ENCODE data around the gene HDAC5.

HDAC5 gene

GRCh38 chr17:44170135-44170498 lies 46.7 kb upstream of the HDAC5 start:
- ATAC-seq (ENCODE audit: insufficient read depth, low read depth), result no peak
- H3K4me3 ChIP-seq (ENCODE audit: low read depth in 1 of 2, low read length in 2 of 2), result no peak overlapping the region
- no peaks in the 10 kb centered on the region for H3K4me1 ChIP-seq (ENCODE audit: insufficient read depth, low read length)
- H3K9me3 ChIP-seq (ENCODE audit: insufficient read depth, low read length, severe bottlenecking), result no peaks in the 10 kb centered on the region
- no peak overlapping the region for H3K27ac ChIP-seq (ENCODE audit: low read length)
- H3K4me2 ChIP-seq (ENCODE audit: insufficient read depth, low read length), result no peak overlapping the region
- H2AFZ ChIP-seq (ENCODE audit: low read depth, low read length), result no peak overlapping the region
- 0 out of 2 replicates have a peak, but pooled peaks cover 3% of the 10 kb centered on the region for H4K20me1 ChIP-seq (ENCODE audit: insufficient read depth, low read length)
- H3K27me3 ChIP-seq (ENCODE audit: insufficient read depth, low read length, poor library complexity), result no peaks in the 10 kb centered on the region
- no peaks in the 10 kb centered on the region for H3K36me3 ChIP-seq (ENCODE audit: insufficient read depth, low read length)
- TF ChIP-seq CTCF (IDR thresholded peaks at IDR 0.05; ENCODE audit: borderline replicate concordance, extremely low read depth, low read length, poor library complexity, severe bottlenecking) (no peak), EZH2 (IDR thresholded peaks at IDR 0.05; ENCODE audit: borderline replicate concordance, low read depth, low read length, severe bottlenecking) (no peak)
- no peaks in the 10 kb centered on the region for H3K79me2 ChIP-seq (ENCODE audit: insufficient read depth, low read length)
- H3K9ac ChIP-seq (ENCODE audit: low read depth, low read length), result no peak overlapping the region
- no peak for DNase-seq

- no peaks in the 10 kb centered on the region for H3K9me3 ChIP-seq (ENCODE audit: insufficient read depth, low read length, severe bottlenecking)
- DNase-seq, result no peak
- peaks cover under 1% of the 10 kb centered on the region; the same call in 1 of the 2 replicates for H3K36me3 ChIP-seq (ENCODE audit: insufficient read depth, low read length)
- TF ChIP-seq CTCF (IDR thresholded peaks at IDR 0.05; ENCODE audit: borderline replicate concordance, extremely low read depth, low read length, poor library complexity, severe bottlenecking) (no peak), EZH2 (IDR thresholded peaks at IDR 0.05; ENCODE audit: borderline replicate concordance, low read depth, low read length, severe bottlenecking) (no peak)
- H2AFZ ChIP-seq (ENCODE audit: low read depth, low read length), result no peak overlapping the region
- no peaks in the 10 kb centered on the region for H3K4me1 ChIP-seq (ENCODE audit: insufficient read depth, low read length)
- H3K27ac ChIP-seq (ENCODE audit: low read length), result no peak overlapping the region
- no peak overlapping the region for H3K4me3 ChIP-seq (ENCODE audit: low read depth in 1 of 2, low read length in 2 of 2)
- 0 out of 2 replicates have a peak, but pooled peaks cover 3% of the 10 kb centered on the region for H4K20me1 ChIP-seq (ENCODE audit: insufficient read depth, low read length)
- H3K27me3 ChIP-seq (ENCODE audit: insufficient read depth, low read length, poor library complexity), result no peaks in the 10 kb centered on the region
- H3K9ac ChIP-seq (ENCODE audit: low read depth, low read length), result no peak overlapping the region
- no peaks in the 10 kb centered on the region for H3K79me2 ChIP-seq (ENCODE audit: insufficient read depth, low read length)
- H3K4me2 ChIP-seq (ENCODE audit: insufficient read depth, low read length), result no peak overlapping the region
- ATAC-seq (ENCODE audit: insufficient read depth, low read depth), result no peak
Measured at GRCh38 chr17:44167181-44167861, 43.9 kb upstream of the HDAC5 start.

- H3K79me2 ChIP-seq (ENCODE audit: insufficient read depth, low read length), result no peaks in the 10 kb centered on the region
- no peaks in the 10 kb centered on the region for H3K27me3 ChIP-seq (ENCODE audit: insufficient read depth, low read length, poor library complexity)
- no peaks in the 10 kb centered on the region for H4K20me1 ChIP-seq (ENCODE audit: insufficient read depth, low read length)
- H3K9me3 ChIP-seq (ENCODE audit: insufficient read depth, low read length, severe bottlenecking), result no peaks in the 10 kb centered on the region
- no peak overlapping the region for H3K9ac ChIP-seq (ENCODE audit: low read depth, low read length)
- no peak overlapping the region for H2AFZ ChIP-seq (ENCODE audit: low read depth, low read length)
- no peak overlapping the region for H3K4me2 ChIP-seq (ENCODE audit: insufficient read depth, low read length)
- no peak for TF ChIP-seq EZH2 (IDR thresholded peaks at IDR 0.05; ENCODE audit: borderline replicate concordance, low read depth, low read length, severe bottlenecking)
- TF ChIP-seq CTCF (IDR thresholded peaks at IDR 0.05; ENCODE audit: borderline replicate concordance, extremely low read depth, low read length, poor library complexity, severe bottlenecking), result no peak
- H3K4me1 ChIP-seq (ENCODE audit: insufficient read depth, low read length), result no peaks in the 10 kb centered on the region
- H3K36me3 ChIP-seq (ENCODE audit: insufficient read depth, low read length), result peaks cover 19% of the 10 kb centered on the region
- ATAC-seq (ENCODE audit: insufficient read depth, low read depth), result no peak
- no peak overlapping the region for H3K27ac ChIP-seq (ENCODE audit: low read length)
- no peak overlapping the region for H3K4me3 ChIP-seq (ENCODE audit: low read depth in 1 of 2, low read length in 2 of 2)
- no peak for DNase-seq
Measured at GRCh38 chr17:44164476-44164875, 41.0 kb upstream of the HDAC5 start.

Measured in DND-41 (cell line).